GM12872 (cell line): ENCODE data around the gene CR1L.

Experiments
- TF ChIP-seq, protein P1 (sequence below): IDR thresholded peaks from 3 replicates; pipeline ENCODE4 v1.5.1; 2011; ENCODE audit warnings: low read depth, mild to moderate bottlenecking, low read length, moderate library complexity; ENCODE audit not compliant: insufficient read depth

CR1L gene

GRCh38 chr1:207644852-207645634 lies at the start of gene CR1L:
CR1L (plus strand) TSS chr1:207645133; CDS start chr1:207645234, 101 bp downstream.
- TF ChIP-seq, protein P1, sequence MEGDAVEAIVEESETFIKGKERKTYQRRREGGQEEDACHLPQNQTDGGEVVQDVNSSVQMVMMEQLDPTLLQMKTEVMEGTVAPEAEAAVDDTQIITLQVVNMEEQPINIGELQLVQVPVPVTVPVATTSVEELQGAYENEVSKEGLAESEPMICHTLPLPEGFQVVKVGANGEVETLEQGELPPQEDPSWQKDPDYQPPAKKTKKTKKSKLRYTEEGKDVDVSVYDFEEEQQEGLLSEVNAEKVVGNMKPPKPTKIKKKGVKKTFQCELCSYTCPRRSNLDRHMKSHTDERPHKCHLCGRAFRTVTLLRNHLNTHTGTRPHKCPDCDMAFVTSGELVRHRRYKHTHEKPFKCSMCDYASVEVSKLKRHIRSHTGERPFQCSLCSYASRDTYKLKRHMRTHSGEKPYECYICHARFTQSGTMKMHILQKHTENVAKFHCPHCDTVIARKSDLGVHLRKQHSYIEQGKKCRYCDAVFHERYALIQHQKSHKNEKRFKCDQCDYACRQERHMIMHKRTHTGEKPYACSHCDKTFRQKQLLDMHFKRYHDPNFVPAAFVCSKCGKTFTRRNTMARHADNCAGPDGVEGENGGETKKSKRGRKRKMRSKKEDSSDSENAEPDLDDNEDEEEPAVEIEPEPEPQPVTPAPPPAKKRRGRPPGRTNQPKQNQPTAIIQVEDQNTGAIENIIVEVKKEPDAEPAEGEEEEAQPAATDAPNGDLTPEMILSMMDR: no peak

GRCh38 chr1:207603777-207604176 lies 41.2 kb upstream of the CR1L start:
- TF ChIP-seq, protein P1: no peak

GRCh38 chr1:207605444-207606361 lies 39.2 kb upstream of the CR1L start:
- TF ChIP-seq, protein P1: no peak

- TF ChIP-seq, protein P1: no peak
Observed at GRCh38 chr1:207606362-207606755, 38.6 kb upstream of the CR1L start.

DNA sequence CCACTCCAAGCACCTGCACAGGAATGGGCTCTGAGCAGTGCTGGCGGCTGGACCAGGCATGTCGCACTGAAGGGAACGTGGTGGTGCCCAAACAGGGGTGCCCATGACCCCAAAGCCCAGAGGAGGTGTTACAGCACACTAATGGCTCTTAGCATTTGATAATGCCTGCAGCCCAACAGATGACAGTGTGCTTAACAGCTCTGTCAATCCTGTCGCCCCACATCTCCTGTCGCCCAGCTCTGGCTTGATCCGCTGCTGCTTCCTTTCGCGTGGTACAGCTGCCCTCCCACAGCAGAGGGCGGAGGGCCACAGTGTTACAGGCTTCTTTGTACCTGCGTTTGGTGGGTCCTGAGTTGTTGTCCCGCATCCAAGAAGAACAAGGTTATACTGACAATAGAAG lies 32.2 kb upstream of the CR1L start:
- TF ChIP-seq, protein P1: no peak

GRCh38 chr1:207619871-207620542 lies 24.9 kb upstream of the CR1L start:
- TF ChIP-seq, protein P1: peak; percentile 86

- TF ChIP-seq, protein P1: no peak
Observed at GRCh38 chr1:207620543-207620893, 24.4 kb upstream of the CR1L start.
